CD14-positive monocyte (primary cell): ENCODE measurements around the gene HK1. TPM values are rescaled to one million over a fixed set of nuclear protein-coding genes. Genes with fewer than 3 reads are reported as not detected.

Source experiments
- DNase-seq, 3 donors: peaks; one replicate each; pipeline ENCODE4 v3.0.0-alpha.2; 2011 to 2022
- H2AFZ ChIP-seq: 2 replicates; pipeline ENCODE4 v1.6.0; 2012; ENCODE audit warnings: mild to moderate bottlenecking, low read depth, low read length, inconsistent platforms; ENCODE audit not compliant: insufficient read depth, poor library complexity, severe bottlenecking
- H3K27ac ChIP-seq, 2 donors: 1 replicate in 1 of 2; 2 replicates in 1 of 2; pipeline ENCODE4 v1.5.1; 2012 to 2013; ENCODE audit warnings: low read length in 2 of 2, control low read depth in 1 of 2, inconsistent platforms in 1 of 2, low read depth in 1 of 2, mild to moderate bottlenecking in 1 of 2
- H3K27me3 ChIP-seq, 2 donors: one replicate each; pipeline versions ENCODE4 v1.6.0 to v1.6.1; 2011 to 2013; ENCODE audit warnings: low read length in 2 of 2; ENCODE audit not compliant: control insufficient read depth in 2 of 2, insufficient read depth in 2 of 2
- H3K36me3 ChIP-seq, 2 donors: replicated peaks in 1 of 2; 1 replicate in 1 of 2; 2 replicates in 1 of 2; pipeline versions ENCODE4 v1.5.1 to v1.6.1; 2012 to 2013; ENCODE audit warnings: low read length in 2 of 2, control low read depth in 1 of 2, inconsistent platforms in 1 of 2, mild to moderate bottlenecking in 1 of 2; ENCODE audit not compliant: insufficient read depth in 2 of 2, control insufficient read depth in 1 of 2
- H3K4me1 ChIP-seq, 2 donors: 1 replicate in 1 of 2; 2 replicates in 1 of 2; pipeline versions ENCODE4 v1.5.1 to v1.6.1; 2012 to 2013; ENCODE audit warnings: low read length in 2 of 2, control low read depth in 1 of 2, inconsistent platforms in 1 of 2, mild to moderate bottlenecking in 1 of 2, moderate library complexity in 1 of 2; ENCODE audit not compliant: insufficient read depth in 2 of 2, control insufficient read depth in 1 of 2
- H3K4me2 ChIP-seq: replicated peaks from 2 replicates; pipeline ENCODE3; 2012; ENCODE audit warnings: low read length, moderate library complexity, mild to moderate bottlenecking; ENCODE audit not compliant: poor library complexity, severe bottlenecking; ENCODE audit errors: extremely low read depth
- H3K4me3 ChIP-seq, 3 experiments: fragments of 200-600 bp in 1 of 3; sonication (generic) in 1 of 3; replicated peaks in 1 of 3; 1 replicate in 2 of 3; 2 replicates in 1 of 3; pipeline ENCODE4 v1.5.1; 2011 to 2013; ENCODE audit warnings: low read length in 3 of 3, mild to moderate bottlenecking in 3 of 3, control low read depth in 2 of 3, low read depth in 2 of 3, inconsistent platforms in 1 of 3, moderate library complexity in 1 of 3
- H3K79me2 ChIP-seq: 2 replicates; pipeline ENCODE4 v1.6.0; 2012; ENCODE audit warnings: mild to moderate bottlenecking, control low read depth, inconsistent platforms, low read length, moderate library complexity; ENCODE audit not compliant: insufficient read depth
- H3K9ac ChIP-seq: 2 replicates; pipeline ENCODE4 v1.6.0; 2017; ENCODE audit warnings: low read length, mild to moderate bottlenecking; ENCODE audit not compliant: insufficient read depth, poor library complexity, severe bottlenecking
- H3K9me3 ChIP-seq, 2 donors: replicated peaks in 1 of 2; 1 replicate in 1 of 2; 2 replicates in 1 of 2; pipeline versions ENCODE4 v1.5.1 to v1.6.1; 2012 to 2013; ENCODE audit warnings: low read length in 2 of 2, control low read depth in 1 of 2; ENCODE audit not compliant: control insufficient read depth in 1 of 2, insufficient read depth in 1 of 2
- H4K20me1 ChIP-seq: 2 replicates; pipeline ENCODE4 v1.6.0; 2012; ENCODE audit warnings: mild to moderate bottlenecking, low read length, control low read depth, moderate library complexity; ENCODE audit not compliant: insufficient read depth
- H3K27ac Mint-ChIP-seq, 7 donors: one replicate each; pipeline ENCODE4 v1.8.0; 2020; ENCODE audit warnings: mild to moderate bottlenecking in 7 of 7, mixed read lengths in 7 of 7, moderate library complexity in 6 of 7, inconsistent platforms in 2 of 7
- H3K27me3 Mint-ChIP-seq, 3 donors: one replicate each; pipeline ENCODE4 v1.8.0; 2021 to 2022; ENCODE audit warnings: low read depth in 3 of 3, mild to moderate bottlenecking in 3 of 3, mixed read lengths in 3 of 3, moderate library complexity in 3 of 3, inconsistent platforms in 1 of 3
- H3K36me3 Mint-ChIP-seq, 2 donors: one replicate each; pipeline ENCODE4 v1.8.0; 2020; ENCODE audit warnings: mixed read lengths in 2 of 2, inconsistent platforms in 1 of 2, mild to moderate bottlenecking in 1 of 2
- H3K4me1 Mint-ChIP-seq: one replicate; pipeline ENCODE4 v1.8.0; 2020; ENCODE audit warnings: mild to moderate bottlenecking, mixed read lengths
- H3K4me3 Mint-ChIP-seq, 2 donors: one replicate each; pipeline ENCODE4 v1.8.0; 2020; ENCODE audit warnings: mild to moderate bottlenecking in 2 of 2, mixed read lengths in 2 of 2, moderate library complexity in 1 of 2
- H3K9me3 Mint-ChIP-seq, 7 donors: one replicate each; pipeline ENCODE4 v1.8.0; 2020 to 2022; ENCODE audit warnings: mixed read lengths in 7 of 7, mild to moderate bottlenecking in 6 of 7, moderate library complexity in 6 of 7, inconsistent platforms in 2 of 7
- WGBS: methylation state at CpG from one replicate; pipeline ENCODE4 v1.1.5; 2013; ENCODE audit warnings: missing lambda C conversion rate; ENCODE audit not compliant: insufficient coverage; 5-methylcytosine and 5-hydroxymethylcytosine counted together
- intact Hi-C, 2 donors: fragments of 100-400 bp; cut with micrococcal nuclease; formaldehyde crosslinking; loops; one replicate each; pipeline versions ENCODE4 v1.15.0 to v1.15.1; 2023
- polyA plus RNA-seq, 3 donors: library from polyadenylated mRNA; depleted of rRNA in 1 of 3; unstranded in 2 of 3; stranded (reverse) in 1 of 3; fragments of 300-500 nt in 2 of 3; fragments of >200 nt in 1 of 3; fragmentation: Illumina TruSeq in 2 of 3; gene quantifications; 1 replicate in 2 of 3; 2 replicates in 1 of 3; pipeline ENCODE4 v1.2.3, GENCODE V29; 2012 to 2021
- TF ChIP-seq, protein P1 (sequence below): fragments of 200-600 bp; IDR thresholded peaks from one replicate; pipeline ENCODE4 v1.8.0; 2022; ENCODE audit warnings: antibody characterized with exemption, mild to moderate bottlenecking

The HK1 gene
- polyA plus RNA-seq, 3 donors: 57.9 to 146 (median 125) TPM

DNA sequence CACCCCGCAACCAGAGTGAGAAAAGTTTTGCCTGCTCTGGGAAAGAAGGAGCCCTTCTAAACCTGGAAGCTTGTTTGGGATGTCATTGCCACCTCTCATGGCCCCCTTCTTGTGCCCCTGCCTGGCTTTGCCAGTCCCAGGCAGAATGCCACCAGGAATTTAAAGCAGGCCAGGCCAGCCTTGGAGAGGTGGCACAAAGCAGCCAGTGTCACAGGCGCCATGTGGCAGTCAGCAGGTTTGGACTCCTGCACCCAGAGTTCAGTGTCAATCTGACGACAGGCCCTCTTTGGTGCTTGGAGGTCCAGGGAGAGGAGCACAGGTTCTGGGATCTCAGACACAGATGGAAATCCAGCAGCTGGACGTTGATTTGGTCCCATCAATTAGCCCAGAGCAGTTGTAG is 12.7 kb downstream of the HK1 start:
- H3K4me2 ChIP-seq: no peak overlapping the region
- H3K27ac ChIP-seq: no peak overlapping the region
- H3K27me3 ChIP-seq: no peaks in the 10 kb centered on the region
- peaks cover 4% of the 10 kb centered on the region for H3K4me1 Mint-ChIP-seq
- H3K27ac Mint-ChIP-seq: no peak overlapping the region
- H3K79me2 ChIP-seq: no peaks in the 10 kb centered on the region
- no peaks in the 10 kb centered on the region for H3K4me1 ChIP-seq
- intact Hi-C loops: no loop called here
- H3K4me3 Mint-ChIP-seq: no peak overlapping the region
- no peaks in the 10 kb centered on the region for H3K36me3 ChIP-seq
- no peaks in the 10 kb centered on the region for H3K9me3 Mint-ChIP-seq
- H2AFZ ChIP-seq: no peak overlapping the region
- no peak overlapping the region for H3K4me3 ChIP-seq
- H4K20me1 ChIP-seq: no peaks in the 10 kb centered on the region
- H3K9me3 ChIP-seq: no peaks in the 10 kb centered on the region
- peaks cover 3 to 6% (median 3%) of the 10 kb centered on the region in 3 donors for H3K27me3 Mint-ChIP-seq
- no peak overlapping the region for H3K9ac ChIP-seq
- DNase-seq: no peak
- 85% methylated on average over 4 of the region's 4 CpGs for WGBS
- TF ChIP-seq, protein P1, sequence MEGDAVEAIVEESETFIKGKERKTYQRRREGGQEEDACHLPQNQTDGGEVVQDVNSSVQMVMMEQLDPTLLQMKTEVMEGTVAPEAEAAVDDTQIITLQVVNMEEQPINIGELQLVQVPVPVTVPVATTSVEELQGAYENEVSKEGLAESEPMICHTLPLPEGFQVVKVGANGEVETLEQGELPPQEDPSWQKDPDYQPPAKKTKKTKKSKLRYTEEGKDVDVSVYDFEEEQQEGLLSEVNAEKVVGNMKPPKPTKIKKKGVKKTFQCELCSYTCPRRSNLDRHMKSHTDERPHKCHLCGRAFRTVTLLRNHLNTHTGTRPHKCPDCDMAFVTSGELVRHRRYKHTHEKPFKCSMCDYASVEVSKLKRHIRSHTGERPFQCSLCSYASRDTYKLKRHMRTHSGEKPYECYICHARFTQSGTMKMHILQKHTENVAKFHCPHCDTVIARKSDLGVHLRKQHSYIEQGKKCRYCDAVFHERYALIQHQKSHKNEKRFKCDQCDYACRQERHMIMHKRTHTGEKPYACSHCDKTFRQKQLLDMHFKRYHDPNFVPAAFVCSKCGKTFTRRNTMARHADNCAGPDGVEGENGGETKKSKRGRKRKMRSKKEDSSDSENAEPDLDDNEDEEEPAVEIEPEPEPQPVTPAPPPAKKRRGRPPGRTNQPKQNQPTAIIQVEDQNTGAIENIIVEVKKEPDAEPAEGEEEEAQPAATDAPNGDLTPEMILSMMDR: no peak
- no peaks in the 10 kb centered on the region for H3K36me3 Mint-ChIP-seq

DNA sequence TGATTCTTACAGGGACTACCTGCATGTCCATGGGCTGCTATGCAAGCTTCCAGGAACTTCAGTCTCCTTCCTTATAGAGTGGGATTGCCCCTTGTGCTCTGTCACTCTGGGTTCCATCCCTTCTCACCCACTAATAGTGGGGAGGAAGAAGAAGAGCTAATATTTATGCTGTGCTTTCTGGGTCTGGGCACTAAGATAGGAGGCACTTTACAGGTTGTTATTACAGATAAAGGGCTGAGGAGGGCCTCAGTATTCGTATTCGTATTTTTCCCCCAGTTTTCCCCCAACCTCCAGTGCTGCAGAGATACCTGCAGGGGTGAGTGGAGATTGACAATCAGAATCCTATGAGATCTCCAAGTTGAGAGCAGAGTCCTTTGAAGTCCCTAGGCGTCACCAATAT is 14.2 kb downstream of the HK1 start:
- no peak overlapping the region for H3K27ac Mint-ChIP-seq
- H3K27me3 Mint-ChIP-seq: peaks cover 3 to 6% (median 3%) of the 10 kb centered on the region in 3 donors
- no peaks in the 10 kb centered on the region for H3K9me3 ChIP-seq
- DNase-seq: no peak
- no peaks in the 10 kb centered on the region for H3K4me1 ChIP-seq
- H3K36me3 Mint-ChIP-seq: no peaks in the 10 kb centered on the region
- intact Hi-C loops: no loop called here
- no peak overlapping the region for H3K9ac ChIP-seq
- H3K9me3 Mint-ChIP-seq: no peaks in the 10 kb centered on the region
- H3K79me2 ChIP-seq: no peaks in the 10 kb centered on the region
- H3K4me3 ChIP-seq: no peak overlapping the region
- no peak overlapping the region for H3K27ac ChIP-seq
- H3K4me1 Mint-ChIP-seq: no peaks in the 10 kb centered on the region
- H3K36me3 ChIP-seq: no peaks in the 10 kb centered on the region
- no peak overlapping the region for H2AFZ ChIP-seq
- H3K4me2 ChIP-seq: no peak overlapping the region
- TF ChIP-seq, protein P1: no peak
- no peak overlapping the region for H3K4me3 Mint-ChIP-seq
- no CpG with 5 or more reads among the region's 3 CpGs for WGBS
- no peaks in the 10 kb centered on the region for H3K27me3 ChIP-seq
- H4K20me1 ChIP-seq: no peaks in the 10 kb centered on the region
